Skin of body (tissue), 2 donors: ENCODE measurements around the gene TM7SF3. TPM values are rescaled to one million over a fixed set of nuclear protein-coding genes. Genes with fewer than 3 reads are reported as not detected.
"Not testable (repeated sequence)": the region's sequence is repeated elsewhere in the genome, so short reads cannot be mapped to it uniquely, and the experiment has no call there.

Source experiments
- DNase-seq: peaks from one replicate; lab custom pipeline; 2025; lab: John Stamatoyannopoulos, UW
- total RNA-seq: library from RNA; depleted of rRNA; stranded (reverse); fragments of >200 nt; gene quantifications from one replicate; pipeline ENCODE4 v1.2.3, GENCODE V29; 2014

TM7SF3 gene
- total RNA-seq: 45.9 TPM

DNA sequence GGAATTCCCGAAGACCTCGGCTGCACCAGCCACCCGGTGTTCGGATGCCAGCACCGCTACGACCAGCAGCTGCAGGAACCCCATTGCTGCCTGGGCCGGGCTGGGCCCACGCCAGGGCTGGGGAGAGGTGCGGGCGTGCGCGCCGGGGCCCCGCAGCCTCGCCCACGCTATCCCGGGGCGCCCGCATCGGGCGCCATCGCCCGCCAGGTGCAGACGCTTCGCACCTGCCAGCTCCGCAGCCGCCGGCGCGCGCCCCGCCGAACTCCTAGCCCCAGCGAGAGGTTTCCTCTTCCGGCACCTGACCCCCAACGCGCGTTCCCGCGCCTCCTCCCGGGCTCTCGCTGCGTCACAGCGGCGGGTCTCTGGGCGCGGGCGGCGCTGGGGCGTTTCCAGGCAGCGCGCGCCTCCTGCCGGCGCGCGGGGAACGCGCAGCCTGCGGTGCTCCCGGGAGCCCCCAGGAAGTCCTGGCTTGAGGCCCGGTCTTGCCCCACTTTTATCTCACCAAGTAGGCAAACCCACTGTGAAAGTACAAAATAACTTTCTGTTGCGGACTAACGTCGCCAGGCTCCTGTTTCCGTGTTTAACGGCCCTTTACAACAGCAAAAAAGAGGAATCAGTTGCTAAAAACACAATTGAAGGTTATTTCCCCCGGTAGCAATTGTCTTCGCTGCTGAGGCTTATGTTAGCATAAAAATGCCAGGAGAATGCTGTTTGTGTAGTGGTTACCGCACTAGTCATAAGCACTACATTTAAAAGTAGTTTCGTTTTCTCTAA, at the start of gene TM7SF3:
Gene TM7SF3 (minus strand): TSS at position 300 of the 774 bp plus-strand sequence. CDS start 216 bp downstream, at position 84.
- peak; percentile 85 for DNase-seq

DNA sequence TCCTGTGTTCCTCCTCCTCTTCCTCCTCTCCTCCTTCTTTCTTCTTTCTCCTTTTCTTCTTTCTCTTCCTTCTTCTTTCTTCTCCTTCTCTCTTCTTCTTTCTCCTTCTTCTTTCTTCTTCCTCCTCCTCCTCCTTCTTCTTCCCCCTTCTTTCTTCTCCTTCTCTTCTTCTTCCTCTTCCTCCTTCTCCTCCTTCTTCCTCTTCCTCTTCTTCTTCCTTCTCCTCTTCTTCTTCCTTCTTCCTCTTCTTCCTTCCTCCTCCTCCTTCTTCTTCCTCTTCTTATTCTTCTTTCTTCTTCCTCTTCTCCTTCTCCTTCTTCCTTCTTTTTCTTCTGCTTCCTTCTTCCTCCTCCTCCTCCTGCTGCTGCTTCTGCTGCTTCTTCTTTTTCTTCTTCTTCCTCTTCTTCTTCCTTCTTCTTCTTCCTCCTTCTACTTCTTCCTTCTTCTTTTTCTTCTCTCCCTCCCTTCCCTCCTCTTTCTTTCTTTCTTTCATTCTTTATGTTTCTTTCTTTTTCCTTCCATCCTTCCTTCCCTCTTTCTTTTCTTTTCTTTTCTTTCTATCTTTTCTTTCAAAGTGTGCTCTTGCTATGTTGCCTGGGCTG, 49.2 kb upstream of the TM7SF3 start:
- DNase-seq: no peak

DNA sequence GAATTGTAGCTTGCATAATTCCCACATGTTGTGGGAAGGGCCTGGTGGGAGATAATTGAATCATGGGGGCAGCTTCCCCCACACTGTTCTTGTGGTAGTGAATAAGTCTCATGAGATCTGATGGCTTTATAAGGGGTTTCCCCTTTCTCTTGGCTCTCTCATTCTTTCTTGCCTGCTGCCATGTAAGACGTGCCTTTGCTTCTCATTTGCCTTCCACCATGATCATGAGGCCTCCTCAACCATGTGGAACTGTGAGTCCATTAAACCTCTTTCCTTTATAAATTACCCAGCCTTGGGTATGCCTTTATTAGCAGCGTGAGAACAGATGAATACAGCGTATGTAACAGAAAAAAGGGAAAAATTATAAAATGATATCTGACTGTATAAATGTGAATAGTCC, 47.1 kb upstream of the TM7SF3 start:
- no peak for DNase-seq

- DNase-seq: no peak
Observed at GRCh38 chr12:27060740-27061139, 46.6 kb upstream of the TM7SF3 start.

GRCh38 chr12:27057543-27057942, 43.4 kb upstream of the TM7SF3 start:
- DNase-seq: no peak

- no peak for DNase-seq
Observed at GRCh38 chr12:27055966-27056365, 41.8 kb upstream of the TM7SF3 start.

- DNase-seq: no peak
Observed at GRCh38 chr12:27052742-27053141, 38.6 kb upstream of the TM7SF3 start.

DNA sequence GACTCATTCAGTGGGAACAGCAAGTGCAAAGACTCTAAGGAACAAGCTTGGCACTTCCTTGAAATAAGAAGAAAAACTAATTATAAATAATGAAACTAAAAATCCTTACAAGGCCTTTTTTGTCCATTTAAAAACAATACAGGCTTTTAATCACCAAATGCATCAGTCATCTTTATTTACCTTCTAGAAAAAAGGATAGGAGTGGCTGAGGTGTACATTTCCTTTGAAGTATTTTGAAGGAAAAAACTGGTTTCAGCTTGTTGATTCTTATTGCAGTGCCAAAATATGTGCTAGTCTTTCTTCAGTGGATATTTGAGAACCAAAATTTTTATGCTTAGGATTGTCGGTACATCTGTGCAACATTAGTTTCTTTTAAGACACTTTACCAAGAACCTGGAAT, 38.0 kb upstream of the TM7SF3 start:
- no peak for DNase-seq

DNA sequence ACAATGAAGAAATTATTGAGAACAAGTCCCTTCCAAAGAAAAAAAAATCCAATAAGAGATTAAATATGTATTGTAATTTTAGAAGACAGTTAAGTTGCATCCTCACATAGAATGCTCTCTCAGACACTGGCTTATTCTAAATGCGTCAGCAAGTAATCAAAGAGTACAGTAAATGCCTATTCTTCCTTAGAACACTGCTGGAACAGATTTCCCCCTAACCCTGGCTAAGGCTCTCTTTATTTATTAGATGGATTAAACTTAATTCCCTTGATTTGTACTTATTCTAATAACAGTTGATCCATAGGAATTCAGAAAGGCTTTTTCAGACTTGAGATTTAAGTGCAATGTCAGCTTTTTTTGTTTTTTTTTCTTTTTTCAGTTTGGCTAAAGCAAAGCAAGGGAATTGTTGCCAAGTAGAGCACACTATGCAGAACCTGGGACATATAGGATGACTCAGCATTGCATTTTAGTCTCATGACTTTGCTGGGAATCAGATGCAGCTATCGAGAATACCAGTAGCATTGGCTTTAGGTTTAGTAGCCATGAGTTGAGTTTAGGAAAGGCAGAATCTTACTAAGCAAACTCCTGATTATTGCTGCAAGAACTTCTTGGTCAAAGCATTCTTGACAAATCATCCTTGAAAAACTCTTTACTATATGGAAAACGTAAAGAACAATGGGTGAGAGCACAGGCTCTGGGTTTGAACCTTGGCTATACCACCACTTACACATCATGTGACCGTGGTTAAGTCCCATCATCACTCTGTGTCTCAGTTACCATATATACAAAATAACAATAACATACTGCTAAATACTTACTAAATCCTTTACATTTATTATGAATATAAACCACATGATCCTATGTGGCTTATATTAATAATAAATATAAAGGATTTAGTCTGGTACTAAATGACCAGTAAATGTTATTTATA, 34.9 kb upstream of the TM7SF3 start:
- no peak for DNase-seq

GRCh38 chr12:27042018-27042417, 27.8 kb upstream of the TM7SF3 start:
- DNase-seq: not testable (repeated sequence)

GRCh38 chr12:27040637-27041036, 26.5 kb upstream of the TM7SF3 start:
- DNase-seq: not testable (repeated sequence)

- DNase-seq: no peak
Observed at GRCh38 chr12:27034607-27035293, 20.6 kb upstream of the TM7SF3 start.

DNA sequence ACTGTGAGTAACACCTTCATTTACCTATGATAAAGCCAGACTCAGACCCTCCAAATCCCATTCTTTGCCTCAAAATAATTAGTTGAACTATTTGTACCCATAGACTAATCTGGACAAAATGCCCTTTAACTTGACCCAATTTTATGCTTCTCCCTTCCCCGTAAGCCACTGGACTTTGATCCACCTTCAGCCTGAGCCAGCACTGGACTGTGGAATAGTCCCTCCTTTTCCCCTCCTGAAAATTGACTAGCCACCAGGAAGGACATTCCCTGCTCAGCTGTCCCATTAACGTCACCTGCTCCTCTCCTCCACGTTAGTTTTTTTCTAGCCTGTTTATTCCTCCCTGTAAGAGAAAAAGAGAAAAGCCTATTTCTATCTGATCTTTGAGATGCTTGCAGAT, 18.5 kb upstream of the TM7SF3 start:
- DNase-seq: no peak

- DNase-seq: no peak
Observed at GRCh38 chr12:27031531-27031930, 17.3 kb upstream of the TM7SF3 start.

GRCh38 chr12:27026257-27026656, 12.1 kb upstream of the TM7SF3 start:
- no peak for DNase-seq

GRCh38 chr12:27025116-27025515, 10.9 kb upstream of the TM7SF3 start:
- no peak for DNase-seq

- no peak for DNase-seq
Observed at GRCh38 chr12:27024291-27024690, 10.1 kb upstream of the TM7SF3 start.

DNA sequence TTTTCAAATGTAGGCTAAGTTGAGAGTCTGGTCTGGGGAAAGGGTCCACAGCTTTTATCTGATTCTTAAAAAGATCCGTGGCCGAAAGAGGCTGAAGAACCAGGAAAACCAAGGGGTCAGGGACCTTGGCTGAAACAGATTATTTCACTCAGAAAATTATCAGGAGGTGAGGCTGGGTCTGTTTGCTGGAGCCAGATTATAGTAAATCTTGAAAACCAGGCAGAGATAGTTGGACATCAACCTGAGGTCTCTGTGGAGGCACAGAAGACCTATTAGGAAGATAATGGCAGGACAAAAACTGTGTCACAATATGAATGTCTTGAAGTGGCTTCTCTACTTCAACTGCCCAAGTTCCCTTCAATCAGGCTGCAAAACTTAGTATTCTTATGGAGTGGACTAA, 6.6 kb upstream of the TM7SF3 start:
- no peak for DNase-seq

DNA sequence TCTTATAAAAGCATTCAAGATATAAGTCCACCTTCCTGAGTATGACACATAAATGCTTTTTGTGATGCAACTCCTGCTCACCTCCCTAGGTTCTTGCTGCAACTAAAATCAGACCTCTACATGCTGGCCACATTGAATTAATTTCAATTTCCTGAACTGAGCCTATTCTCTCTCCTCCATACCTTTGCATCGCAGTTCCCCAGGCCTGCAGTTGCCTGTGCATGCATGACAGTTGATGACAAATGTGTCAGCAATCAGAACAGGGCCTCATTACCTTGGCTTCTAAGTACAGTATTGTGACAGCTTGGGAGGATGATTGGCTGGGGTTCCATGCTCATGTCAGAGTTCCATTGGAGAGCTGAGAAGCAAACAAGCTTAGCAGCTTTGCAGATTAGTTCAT, 3.9 kb upstream of the TM7SF3 start:
- DNase-seq: no peak

DNA sequence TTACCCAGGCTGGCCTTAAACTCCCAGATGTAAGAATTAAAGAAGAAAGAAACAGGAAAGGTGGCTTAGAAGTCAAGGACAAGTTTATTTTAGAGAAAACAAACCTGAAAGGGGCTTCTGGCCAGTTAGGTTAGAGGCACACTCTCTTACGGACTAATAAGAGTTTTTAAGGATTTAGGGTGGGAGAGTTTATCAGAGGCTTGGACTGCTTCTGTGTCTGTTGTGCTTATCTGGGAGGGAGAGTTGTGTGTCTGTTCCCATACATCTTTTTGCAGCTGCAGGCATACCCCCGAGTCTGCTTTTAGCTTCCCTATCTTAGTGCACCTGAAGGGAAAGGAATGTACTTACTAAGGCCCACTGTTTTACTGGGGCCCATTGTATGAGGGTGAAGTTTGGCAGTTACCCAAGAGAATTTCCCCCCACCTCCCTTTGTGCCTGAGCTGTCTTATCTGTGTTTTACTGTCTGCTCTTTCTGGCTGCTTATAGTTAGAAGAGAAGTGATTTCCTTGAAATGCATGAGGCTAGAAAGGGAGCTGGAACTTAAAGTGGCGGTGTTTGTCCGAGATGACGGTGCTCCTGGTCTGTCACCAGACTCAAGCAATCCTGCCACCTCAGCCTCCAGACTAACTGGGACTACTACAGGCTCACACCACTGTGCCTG, 3.1 kb upstream of the TM7SF3 start:
- not testable (repeated sequence) for DNase-seq

- no peak for DNase-seq
Observed at GRCh38 chr12:27015730-27016076, 1.5 kb upstream of the TM7SF3 start.
